IMR-90 (cell line): ENCODE results near the gene OTUD5. TPM values are rescaled to one million over a fixed set of nuclear protein-coding genes. Genes with fewer than 3 reads are reported as not detected.

ENCODE experiments used
- ATAC-seq: fragments of 200-7000 bp; cut with Tn5 transposase; 2 replicates; pipeline ENCODE4 v1.9.1; 2020; ENCODE audit warnings: low read depth, mild to moderate bottlenecking, moderate library complexity
- BruUV-seq: library from RNA; stranded (reverse); fragments of 400-500 nt; replicated peaks from 2 replicates; lab custom pipeline; 2021; lab: Mats Ljungman, UMichigan
- CTCF ChIA-PET: fragments of 300-600 bp; formaldehyde crosslinking; extraction: SDS; loops from one replicate; lab custom pipeline; 2021; ENCODE audit warnings: antibody characterized with exemption; lab: Yijun Ruan, JAX
- POLR2A ChIA-PET: fragments of 300-600 bp; sonication (Branson Sonifier 250); formaldehyde crosslinking; loops from one replicate; lab custom pipeline; 2022; ENCODE audit warnings: antibody characterized with exemption; ENCODE audit not compliant: unreplicated experiment; lab: Charles Lee
- DNase-seq: peaks from one replicate; pipeline ENCODE4 v3.0.0; 2013
- H2AFZ ChIP-seq: replicated peaks from 2 replicates; pipeline ENCODE3; 2013; ENCODE audit warnings: low read length, mild to moderate bottlenecking; ENCODE audit not compliant: poor library complexity
- H2AK5ac ChIP-seq: 2 replicates; pipeline ENCODE4 v1.6.1; 2013; ENCODE audit warnings: low read depth, low read length, inconsistent platforms
- H2AK9ac ChIP-seq: replicated peaks from 2 replicates; pipeline ENCODE3; 2013; ENCODE audit warnings: mild to moderate bottlenecking, low read depth, low read length, moderate library complexity; ENCODE audit not compliant: poor library complexity
- H2BK120ac ChIP-seq: 2 replicates; pipeline ENCODE4 v1.6.1; 2013; ENCODE audit warnings: low read depth, low read length, inconsistent platforms
- H2BK15ac ChIP-seq: 3 replicates; pipeline ENCODE4 v1.6.1; 2013; ENCODE audit warnings: low read depth, low read length, inconsistent platforms
- H2BK20ac ChIP-seq: 2 replicates; pipeline ENCODE4 v1.6.1; 2013; ENCODE audit warnings: low read depth, mild to moderate bottlenecking, inconsistent platforms, low read length, moderate library complexity
- H2BK5ac ChIP-seq: 2 replicates; pipeline ENCODE4 v1.6.1; 2013; ENCODE audit warnings: mild to moderate bottlenecking, low read depth, low read length, inconsistent platforms; ENCODE audit not compliant: poor library complexity, severe bottlenecking
- H3K14ac ChIP-seq: replicated peaks from 2 replicates; pipeline ENCODE4 v1.6.1; 2013; ENCODE audit warnings: low read depth, low read length, inconsistent platforms
- H3K18ac ChIP-seq: 2 replicates; pipeline ENCODE4 v1.6.1; 2013; ENCODE audit warnings: low read depth, low read length, control low read depth
- H3K23ac ChIP-seq: 2 replicates; pipeline ENCODE4 v1.6.1; 2013; ENCODE audit warnings: low read depth, low read length, inconsistent platforms
- H3K27ac ChIP-seq: 2 replicates; pipeline ENCODE4 v1.5.1; 2013; ENCODE audit warnings: mild to moderate bottlenecking, control low read depth, low read length; ENCODE audit not compliant: insufficient read depth
- H3K27me3 ChIP-seq: 2 replicates; pipeline ENCODE4 v1.6.1; 2013; ENCODE audit warnings: low read length; ENCODE audit not compliant: control insufficient read depth, insufficient read depth
- H3K36me3 ChIP-seq: 2 replicates; pipeline ENCODE4 v1.6.1; 2013; ENCODE audit warnings: low read length, mixed read lengths; ENCODE audit not compliant: control insufficient read depth, insufficient read depth
- H3K4ac ChIP-seq: 2 replicates; pipeline ENCODE4 v1.6.1; 2013; ENCODE audit warnings: low read depth, low read length, inconsistent platforms
- H3K4me1 ChIP-seq: 2 replicates; pipeline ENCODE4 v1.6.1; 2013; ENCODE audit warnings: low read length, mixed read lengths; ENCODE audit not compliant: control insufficient read depth, insufficient read depth
- H3K4me2 ChIP-seq: 2 replicates; pipeline ENCODE4 v1.6.1; 2013; ENCODE audit warnings: low read depth, mild to moderate bottlenecking, control low read depth, low read length, moderate library complexity
- H3K4me3 ChIP-seq: 2 replicates; pipeline ENCODE4 v1.5.1; 2013; ENCODE audit warnings: low read depth, mild to moderate bottlenecking, control low read depth, low read length, moderate library complexity; ENCODE audit not compliant: insufficient read depth
- H3K56ac ChIP-seq: 2 replicates; pipeline ENCODE4 v1.6.1; 2013; ENCODE audit warnings: low read length, inconsistent platforms; ENCODE audit not compliant: insufficient read depth; ENCODE audit errors: extremely low read depth
- H3K79me1 ChIP-seq, 2 experiments: 2 replicates each; pipeline ENCODE4 v1.6.1; 2013; ENCODE audit warnings: low read length in 2 of 2, inconsistent platforms in 1 of 2, low read depth in 1 of 2
- H3K9ac ChIP-seq: 2 replicates; pipeline ENCODE4 v1.6.1; 2013; ENCODE audit warnings: low read depth, low read length, control low read depth
- H3K9me1 ChIP-seq: 2 replicates; pipeline ENCODE4 v1.6.1; 2013; ENCODE audit warnings: low read length, inconsistent platforms; ENCODE audit not compliant: insufficient read depth
- H3K9me3 ChIP-seq: 2 replicates; pipeline ENCODE4 v1.6.1; 2013; ENCODE audit warnings: low read length; ENCODE audit not compliant: control insufficient read depth, insufficient read depth
- H4K20me1 ChIP-seq: 2 replicates; pipeline ENCODE4 v1.6.1; 2013; ENCODE audit warnings: low read length, inconsistent platforms; ENCODE audit not compliant: insufficient read depth
- H4K5ac ChIP-seq: 2 replicates; pipeline ENCODE4 v1.6.1; 2013; ENCODE audit warnings: mild to moderate bottlenecking, low read depth, low read length, control low read depth
- H4K8ac ChIP-seq, 2 experiments: 2 replicates each; pipeline ENCODE4 v1.6.1; 2013; ENCODE audit warnings: low read depth in 2 of 2, low read length in 2 of 2, control low read depth in 1 of 2, inconsistent platforms in 1 of 2
- H4K91ac ChIP-seq: 2 replicates; pipeline ENCODE4 v1.6.1; 2013; ENCODE audit warnings: low read depth, low read length, inconsistent platforms; ENCODE audit not compliant: insufficient read depth
- BHLHE40 ChIP-seq: fragments of 150-350 bp; IDR thresholded peaks from 2 replicates; pipeline ENCODE4 v1.6.1; 2016; ENCODE audit warnings: mild to moderate bottlenecking, low read depth, low read length
- CEBPB ChIP-seq: IDR thresholded peaks from 2 replicates; pipeline ENCODE4 v1.6.1; 2012; ENCODE audit warnings: low read depth, low read length, improper control_type of control experiment
- CHD1 ChIP-seq: IDR thresholded peaks from 2 replicates; pipeline ENCODE4 v1.6.1; 2012; ENCODE audit warnings: low read depth, low read length, improper control_type of control experiment
- CTCF ChIP-seq: conservative IDR thresholded peaks from 2 replicates; pipeline ENCODE4 v1.5.1; 2012; ENCODE audit warnings: mild to moderate bottlenecking, low read depth, low read length, improper control_type of control experiment
- ELK1 ChIP-seq: fragments of 150-350 bp; IDR thresholded peaks from 2 replicates; pipeline ENCODE4 v1.6.1; 2016; ENCODE audit warnings: low read depth, mild to moderate bottlenecking, low read length, moderate library complexity, borderline replicate concordance
- FOS ChIP-seq: fragments of 150-350 bp; IDR thresholded peaks from 2 replicates; pipeline ENCODE4 v1.6.1; 2016; ENCODE audit warnings: low read depth, low read length
- MAFK ChIP-seq: IDR thresholded peaks from 2 replicates; pipeline ENCODE4 v1.6.1; 2012; ENCODE audit warnings: low read depth, low read length, improper control_type of control experiment
- MAZ ChIP-seq: IDR thresholded peaks from 2 replicates; pipeline ENCODE4 v1.6.1; 2012; ENCODE audit warnings: low read depth, mild to moderate bottlenecking, low read length, improper control_type of control experiment, moderate library complexity, borderline replicate concordance
- MXI1 ChIP-seq: IDR thresholded peaks from 2 replicates; pipeline ENCODE4 v1.6.1; 2012; ENCODE audit warnings: low read depth, mild to moderate bottlenecking, low read length, moderate library complexity, borderline replicate concordance
- NFE2L2 ChIP-seq: fragments of 150-350 bp; IDR thresholded peaks from 2 replicates; pipeline ENCODE4 v1.6.1; 2016; ENCODE audit warnings: low read depth, mild to moderate bottlenecking, low read length
- POLR2A ChIP-seq: IDR thresholded peaks from 2 replicates; pipeline ENCODE4 v1.6.1; 2012; ENCODE audit warnings: mild to moderate bottlenecking, low read depth, low read length
- RCOR1 ChIP-seq: IDR thresholded peaks from 2 replicates; pipeline ENCODE4 v1.6.1; 2012; ENCODE audit warnings: mild to moderate bottlenecking, low read length, improper control_type of control experiment; ENCODE audit not compliant: insufficient replicate concordance
- RFX5 ChIP-seq: IDR thresholded peaks from 2 replicates; pipeline ENCODE4 v1.8.0; 2012; ENCODE audit warnings: low read depth, mild to moderate bottlenecking, low read length, moderate library complexity
- USF2 ChIP-seq: fragments of 150-350 bp; IDR thresholded peaks from 2 replicates; pipeline ENCODE4 v1.6.1; 2017; ENCODE audit warnings: mild to moderate bottlenecking, antibody characterized with exemption, low read length, low read depth
- WGBS, 2 experiments: methylation state at CpG; one replicate each; pipeline versions ENCODE4 v1.1.5 to v1.1.7; 2013; ENCODE audit warnings: missing lambda C conversion rate in 2 of 2; ENCODE audit not compliant: insufficient read length in 1 of 2; ENCODE audit errors: extremely low coverage in 2 of 2; 5-methylcytosine and 5-hydroxymethylcytosine counted together
- dilution Hi-C: fragments of 300-500 bp; cut with HindIII; formaldehyde crosslinking; loops from one replicate; pipeline ENCODE4 v1.14.3; 2018; ENCODE audit warnings: low sequenced_read_pairs; ENCODE audit not compliant: unreplicated experiment
- in situ Hi-C: fragments of 300-500 bp; cut with MboI; formaldehyde crosslinking; loops from 3 replicates; pipeline ENCODE4 v1.14.3; 2019; ENCODE audit warnings: low sequenced_read_pairs, inconsistent platforms, mixed read lengths
- intact Hi-C: fragments of 100-400 bp; cut with micrococcal nuclease; formaldehyde crosslinking; loops from 2 replicates; pipeline ENCODE4 v1.10.0; 2022
- polyA plus RNA-seq, 3 experiments: library from polyadenylated mRNA; depleted of rRNA; stranded (reverse); fragments of >200 nt; gene quantifications; 2 replicates each; pipeline ENCODE4 v1.2.3, GENCODE V29; 2012; ENCODE audit warnings: low replicate concordance in 1 of 3
- total RNA-seq: library from RNA; depleted of rRNA; stranded (reverse); fragments of >200 nt; gene quantifications from 2 replicates; pipeline ENCODE4 v1.2.3, GENCODE V29; 2012

The OTUD5 gene
- total and polyA plus RNA-seq, 2 of the 4 experiments (the other 2 are of a cell fraction) = 30.6 to 50.4 TPM

GRCh38 chrX:48897625-48898306 is 59.6 kb downstream of the OTUD5 start, which contains the start of the genes PQBP1 and TIMM17B:
TSS of gene PQBP1 (plus strand) at chrX:48897930. CDS start at chrX:48898510, 580 bp downstream.
TSS of gene TIMM17B (minus strand) at chrX:48897768. CDS start at chrX:48897749, 19 bp downstream.
- peak within 1 kb of the TSS; percentile 95 for H2BK5ac ChIP-seq
- H4K8ac ChIP-seq = peak within 1 kb of the TSS; percentile 65 to 97
- H3K9me1 ChIP-seq = 0 out of 2 replicates have a peak, but pooled peaks cover 4% of the 10 kb centered on the region
- H3K27ac ChIP-seq = peak within 1 kb of the TSS; percentile 83
- 0 out of 2 replicates have a peak, but pooled peaks cover 2% of the 10 kb centered on the region for H3K4me1 ChIP-seq
- intact Hi-C loops = no loop called here
- WGBS, 2 experiments = 33% methylated on average over 4 of the region's 49 CpGs; no CpG with 5 or more reads in 1 of the 2 experiments
- H3K36me3 ChIP-seq = peaks cover 8% of the 10 kb centered on the region
- H4K20me1 ChIP-seq = peaks cover 6% of the 10 kb centered on the region; the same call in 1 of the 2 replicates
- peak within 1 kb of the TSS; percentile 97; the same call in 1 of the 2 replicates for H3K23ac ChIP-seq
- POLR2A ChIA-PET = interaction anchor here (1.0 kb wide), 1 partner anchor 14 kb away, joined by 3 read pairs; the partner anchor contains the start of gene SLC35A2
- peak within 1 kb of the TSS; percentile 76 for H4K5ac ChIP-seq
- H2AK9ac ChIP-seq = peak within 1 kb of the TSS; percentile 96
- no peaks in the 10 kb centered on the region for H3K9me3 ChIP-seq
- CTCF ChIA-PET = no interaction called here
- H2AK5ac ChIP-seq = peak within 1 kb of the TSS; percentile 95
- peak; percentile 94 for ATAC-seq
- DNase-seq = peak; percentile 96
- H2BK120ac ChIP-seq = peak within 1 kb of the TSS; percentile 85
- H3K9ac ChIP-seq = peak within 1 kb of the TSS; percentile 93
- H3K4ac ChIP-seq = peak within 1 kb of the TSS; percentile 95
- peak within 1 kb of the TSS; percentile 83 for H3K56ac ChIP-seq
- H4K91ac ChIP-seq = peak within 1 kb of the TSS; percentile 96
- H3K79me1 ChIP-seq = peaks cover 6 to 27% of the 10 kb centered on the region in 2 experiments
- H3K4me2 ChIP-seq = peak within 1 kb of the TSS; percentile 93
- in situ Hi-C loops = no loop called here
- peak within 1 kb of the TSS; percentile 98 for H2AFZ ChIP-seq
- peak within 1 kb of the TSS; percentile 98 for H3K14ac ChIP-seq
- peak within 1 kb of the TSS; percentile 78 for H3K4me3 ChIP-seq
- dilution Hi-C loops = no loop called here
- no peaks in the 10 kb centered on the region for H3K27me3 ChIP-seq
- no peak within 1 kb of the TSS for H2BK20ac ChIP-seq
- no TSS peak for BruUV-seq
- H3K18ac ChIP-seq = peak within 1 kb of the TSS; percentile 80
- H2BK15ac ChIP-seq = peak within 1 kb of the TSS; percentile 95; the same call in 1 of the 3 replicates
- TF ChIP-seq BHLHE40 (peak; percentile 89), FOS (no peak), MAZ (peak; percentile 18; the same call in 1 of the 2 replicates), USF2 (no peak), CTCF (no peak), RFX5 (0 out of 2 replicates have a peak, but pooled peaks have one; percentile 22), NFE2L2 (no peak), RCOR1 (no peak), MAFK (no peak), POLR2A (peak; percentile 86), CHD1 (peak; percentile 73; the same call in 1 of the 2 replicates), ELK1 (no peak), MXI1 (peak; percentile 3; the same call in 1 of the 2 replicates), CEBPB (0 out of 2 replicates have a peak, but pooled peaks have one; percentile 10)
